Endothelial cell of umbilical vein (primary cell): ENCODE measurements around the gene CWC27. TPM values are rescaled to one million over a fixed set of nuclear protein-coding genes. Genes with fewer than 3 reads are reported as not detected.

ENCODE experiments used
- BruUV-seq: library from RNA; stranded (reverse); fragments of 400-500 nt; replicated peaks from 2 replicates; lab custom pipeline; 2021; lab: Mats Ljungman, UMichigan
- CTCF ChIA-PET: fragments of 300-600, 350-600 bp; sonication (Branson Sonifier 250); formaldehyde crosslinking; loops from one replicate; lab custom pipeline; 2021; ENCODE audit warnings: antibody characterized with exemption, inconsistent platforms; lab: Charles Lee
- POLR2A ChIA-PET: fragments of 300-600, 350-600 bp; sonication (Branson Sonifier 250); formaldehyde crosslinking; loops from one replicate; lab custom pipeline; 2021; ENCODE audit warnings: antibody characterized with exemption, inconsistent platforms; lab: Charles Lee
- DNase-seq: peaks from one replicate; pipeline ENCODE4 v3.0.0-alpha.2; 2011; ENCODE audit warnings: low read depth, low spot score
- FAIRE-seq: peaks from 2 replicates; lab custom pipeline; 2011; peaks lifted over from hg19 to GRCh38; lab: Jason Lieb, UNC
- H2AFZ ChIP-seq: 2 replicates; pipeline ENCODE4 v1.6.0; 2012; ENCODE audit warnings: low read depth, low read length, control low read depth, inconsistent platforms
- H3K27ac ChIP-seq: 2 replicates; pipeline ENCODE4 v1.5.1; 2011; ENCODE audit warnings: low read depth, mild to moderate bottlenecking, control low read depth, low read length, moderate library complexity; ENCODE audit not compliant: insufficient read depth
- H3K27me3 ChIP-seq, 2 experiments: 2 replicates each; pipeline versions ENCODE4 v1.6.0 to v1.6.1; 2011; ENCODE audit warnings: low read length in 2 of 2, mixed read lengths in 1 of 2; ENCODE audit not compliant: control insufficient read depth in 2 of 2, insufficient read depth in 2 of 2
- H3K36me3 ChIP-seq, 2 experiments: 2 replicates in 1 of 2; 3 replicates in 1 of 2; pipeline ENCODE4 v1.5.1; 2011; ENCODE audit warnings: low read length in 2 of 2, mild to moderate bottlenecking in 1 of 2, moderate library complexity in 1 of 2; ENCODE audit not compliant: control insufficient read depth in 2 of 2, insufficient read depth in 2 of 2; ENCODE audit errors: extremely low read depth in 1 of 2
- H3K4me1 ChIP-seq: 3 replicates; pipeline ENCODE4 v1.5.1; 2011; ENCODE audit warnings: mild to moderate bottlenecking, low read length; ENCODE audit not compliant: control insufficient read depth, insufficient read depth; ENCODE audit errors: extremely low read depth
- H3K4me2 ChIP-seq: 2 replicates; pipeline ENCODE4 v1.6.1; 2011; ENCODE audit warnings: low read length, control low read depth, mixed read lengths; ENCODE audit not compliant: insufficient read depth
- H3K4me3 ChIP-seq, 3 experiments: fragments of 200-600 bp in 1 of 3; sonication (generic), shearing (Covaris generic) in 1 of 3; replicated peaks in 1 of 3; 2 replicates each; pipeline ENCODE4 v1.5.1; 2011 to 2016; ENCODE audit warnings: control low read depth in 3 of 3, low read length in 3 of 3, mild to moderate bottlenecking in 2 of 3, inconsistent platforms in 1 of 3, low read depth in 1 of 3, moderate library complexity in 1 of 3; ENCODE audit not compliant: insufficient read depth in 1 of 3
- H3K79me2 ChIP-seq: 2 replicates; pipeline ENCODE4 v1.6.0; 2012; ENCODE audit warnings: low read length, inconsistent platforms; ENCODE audit not compliant: control insufficient read depth, insufficient read depth
- H3K9ac ChIP-seq: replicated peaks from 2 replicates; pipeline ENCODE3; 2011; ENCODE audit warnings: low read length, control low read depth; ENCODE audit not compliant: insufficient read depth; ENCODE audit errors: extremely low read depth
- H3K9me1 ChIP-seq: replicated peaks from 3 replicates; pipeline ENCODE4 v1.6.0; 2011; ENCODE audit warnings: mild to moderate bottlenecking, low read length; ENCODE audit not compliant: control insufficient read depth, insufficient read depth; ENCODE audit errors: extremely low read depth
- H3K9me3 ChIP-seq: replicated peaks from 2 replicates; pipeline ENCODE4 v1.5.1; 2012; ENCODE audit warnings: low read length, inconsistent platforms; ENCODE audit not compliant: control insufficient read depth, insufficient read depth
- H4K20me1 ChIP-seq: replicated peaks from 2 replicates; pipeline ENCODE3; 2011; ENCODE audit warnings: mild to moderate bottlenecking, low read length; ENCODE audit not compliant: control insufficient read depth, insufficient read depth; ENCODE audit errors: extremely low read depth
- EZH2 ChIP-seq: IDR thresholded peaks from 2 replicates; pipeline ENCODE4 v1.6.1; 2012; ENCODE audit warnings: borderline replicate concordance, low read depth, mild to moderate bottlenecking, moderate library complexity, low read length, inconsistent platforms; ENCODE audit not compliant: severe bottlenecking
- FOS ChIP-seq: IDR thresholded peaks from 2 replicates; pipeline ENCODE4 v1.6.1; 2011; ENCODE audit warnings: mild to moderate bottlenecking, low read length, moderate library complexity, borderline replicate concordance; ENCODE audit not compliant: insufficient read depth
- GATA2 ChIP-seq: IDR thresholded peaks from 2 replicates; pipeline ENCODE4 v1.7.0; 2011; ENCODE audit warnings: low read depth, mild to moderate bottlenecking, moderate library complexity, mixed read lengths, low read length; ENCODE audit not compliant: insufficient read length, insufficient read depth
- JUN ChIP-seq: IDR thresholded peaks from 2 replicates; pipeline ENCODE4 v1.6.1; 2011; ENCODE audit warnings: borderline replicate concordance, low read depth; ENCODE audit not compliant: insufficient read length, insufficient read depth
- MYC ChIP-seq: IDR thresholded peaks from one replicate; pipeline ENCODE4 v1.6.1; 2011; ENCODE audit warnings: mild to moderate bottlenecking, low read depth, low read length
- POLR2A ChIP-seq: IDR thresholded peaks from 2 replicates; pipeline ENCODE4 v1.6.1; 2012; ENCODE audit warnings: low read depth, mild to moderate bottlenecking, control low read depth, low read length
- POLR2AphosphoS5 ChIP-seq: IDR thresholded peaks from 2 replicates; pipeline ENCODE4 v1.6.1; 2012; ENCODE audit warnings: low read depth, mild to moderate bottlenecking, control low read depth, low read length, moderate library complexity; ENCODE audit not compliant: insufficient read depth
- dilution Hi-C: fragments of 300-500 bp; cut with MboI; formaldehyde crosslinking; loops from one replicate; pipeline ENCODE4 v1.15.0; 2019; ENCODE audit warnings: low sequenced_read_pairs; ENCODE audit not compliant: extremely low pct_ligation_motif_present
- intact Hi-C: fragments of 100-400 bp; cut with micrococcal nuclease; formaldehyde crosslinking; loops from one replicate; pipeline ENCODE4 v1.10.0; 2022
- polyA plus RNA-seq, 4 experiments: library from polyadenylated mRNA; depleted of rRNA in 3 of 4; stranded (reverse) in 3 of 4; unstranded in 1 of 4; fragments of >200 nt; gene quantifications; 2 replicates each; pipeline versions ENCODE4 v1.2.1 to v1.2.3, GENCODE V29; 2011 to 2012; ENCODE audit warnings: missing spikeins in 1 of 4
- total RNA-seq: library from RNA; stranded (reverse); gene quantifications from 2 replicates; pipeline ENCODE4 v1.2.3, GENCODE V29; 2021
- TF ChIP-seq, protein P1 (sequence below): IDR thresholded peaks from 2 replicates; pipeline ENCODE4 v1.6.1; 2011; ENCODE audit not compliant: insufficient read depth, insufficient read length
- TF ChIP-seq, protein P2 (sequence below), 2 donors: IDR thresholded peaks; 1 replicate in 1 of 2; 2 replicates in 1 of 2; pipeline ENCODE4 v1.5.1; 2011; ENCODE audit warnings: low read length in 2 of 2, mild to moderate bottlenecking in 2 of 2, moderate library complexity in 2 of 2, control low read depth in 1 of 2, inconsistent platforms in 1 of 2, low read depth in 1 of 2; ENCODE audit not compliant: insufficient read depth in 1 of 2; ENCODE audit errors: extremely low read depth in 1 of 2

CWC27 gene
- total and polyA plus RNA-seq, 2 donors (not counting 3 experiments of a cell fraction or from before 2014, with no cell fraction given) = 11.9 to 23.8 TPM

DNA sequence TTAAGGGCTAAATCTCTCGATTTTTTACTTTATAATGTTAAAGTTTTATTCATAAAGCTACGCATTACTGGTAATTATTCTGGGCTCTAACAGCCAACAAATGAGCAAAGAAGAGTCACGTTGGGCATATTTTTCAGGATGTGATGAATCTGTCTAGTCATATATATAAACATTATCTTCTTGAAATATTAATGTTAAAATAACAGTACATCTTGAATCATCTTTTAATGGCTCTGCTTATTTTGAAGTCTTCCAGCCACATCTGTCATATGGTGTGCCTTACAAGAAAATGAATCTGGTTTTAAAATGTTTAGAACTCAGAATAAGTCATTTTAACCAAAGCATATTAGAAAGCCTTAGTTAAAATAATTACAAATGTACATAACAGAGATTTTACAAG is 96.9 kb downstream of the CWC27 start:
- Histone ChIP-seq H3K9ac (no peak overlapping the region), H3K9me3 (no peaks in the 10 kb centered on the region), H2AFZ (no peak overlapping the region), H3K4me2 (no peak overlapping the region), H3K79me2 (no peaks in the 10 kb centered on the region), H3K4me1 (peaks cover 5% of the 10 kb centered on the region), H3K27ac (no peak overlapping the region), H3K36me3 (no peaks in the 10 kb centered on the region), H4K20me1 (no peaks in the 10 kb centered on the region), H3K9me1 (no peaks in the 10 kb centered on the region), H3K27me3 (no peaks in the 10 kb centered on the region), H3K4me3 (no peak overlapping the region)
- BruUV-seq = no TSS peak
- no peak for DNase-seq
- intact Hi-C loops = no loop called here
- dilution Hi-C loops = no loop called here
- ChIA-PET CTCF (no interaction called here), POLR2A (no interaction called here)
- no peak for TF ChIP-seq POLR2AphosphoS5
- no peak for TF ChIP-seq GATA2
- no peak for TF ChIP-seq JUN
- TF ChIP-seq, protein P1, sequence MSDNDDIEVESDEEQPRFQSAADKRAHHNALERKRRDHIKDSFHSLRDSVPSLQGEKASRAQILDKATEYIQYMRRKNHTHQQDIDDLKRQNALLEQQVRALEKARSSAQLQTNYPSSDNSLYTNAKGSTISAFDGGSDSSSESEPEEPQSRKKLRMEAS = no peak
- TF ChIP-seq, protein P2, sequence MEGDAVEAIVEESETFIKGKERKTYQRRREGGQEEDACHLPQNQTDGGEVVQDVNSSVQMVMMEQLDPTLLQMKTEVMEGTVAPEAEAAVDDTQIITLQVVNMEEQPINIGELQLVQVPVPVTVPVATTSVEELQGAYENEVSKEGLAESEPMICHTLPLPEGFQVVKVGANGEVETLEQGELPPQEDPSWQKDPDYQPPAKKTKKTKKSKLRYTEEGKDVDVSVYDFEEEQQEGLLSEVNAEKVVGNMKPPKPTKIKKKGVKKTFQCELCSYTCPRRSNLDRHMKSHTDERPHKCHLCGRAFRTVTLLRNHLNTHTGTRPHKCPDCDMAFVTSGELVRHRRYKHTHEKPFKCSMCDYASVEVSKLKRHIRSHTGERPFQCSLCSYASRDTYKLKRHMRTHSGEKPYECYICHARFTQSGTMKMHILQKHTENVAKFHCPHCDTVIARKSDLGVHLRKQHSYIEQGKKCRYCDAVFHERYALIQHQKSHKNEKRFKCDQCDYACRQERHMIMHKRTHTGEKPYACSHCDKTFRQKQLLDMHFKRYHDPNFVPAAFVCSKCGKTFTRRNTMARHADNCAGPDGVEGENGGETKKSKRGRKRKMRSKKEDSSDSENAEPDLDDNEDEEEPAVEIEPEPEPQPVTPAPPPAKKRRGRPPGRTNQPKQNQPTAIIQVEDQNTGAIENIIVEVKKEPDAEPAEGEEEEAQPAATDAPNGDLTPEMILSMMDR (IDR thresholded peaks at IDR 0.05; ENCODE audit: extremely low read depth in 1 of 2, insufficient read depth in 1 of 2, low read depth in 1 of 2, low read length in 2 of 2) = no peak
- TF ChIP-seq EZH2 = no peak
- no peak for TF ChIP-seq MYC
- no peak for TF ChIP-seq POLR2A
- no peak for TF ChIP-seq FOS
- no peak for FAIRE-seq
